ENCODE results near the gene XCL1. TPM values are rescaled to one million over a fixed set of nuclear protein-coding genes. Genes with fewer than 3 reads are reported as not detected.
A peak's percentile ranks its signal among the peaks of the same experiment; 100 is the strongest.

The XCL1 gene
- total and polyA plus RNA-seq, 2 of the 13 experiments (the other 11 are each of a cell fraction or from before 2014, with no cell fraction given) = 2.5 to 7.6 TPM

GRCh38 chr1:168551688-168552087 is 24.7 kb upstream of the XCL1 start:
- Histone ChIP-seq H2AFZ (ENCODE audit: low read length) (no peak overlapping the region), H3K4me2 (ENCODE audit: low read depth, low read length) (peak overlapping the region; percentile 36; the same call in 1 of the 2 replicates), H4K20me1 (ENCODE audit: insufficient read depth, low read length) (no peaks in the 10 kb centered on the region), H3K79me2 (ENCODE audit: insufficient read depth, low read length) (peaks cover 2% of the 10 kb centered on the region), H3K4me1 (ENCODE audit: insufficient read depth, low read length) (peaks cover 62% of the 10 kb centered on the region), H3K9ac (ENCODE audit: insufficient read depth, low read depth, low read length) (no peak overlapping the region), H3K27ac (ENCODE audit: extremely low read length, insufficient read depth, low read length) (peak overlapping the region; percentile 51), H3K4me3 (replicated peaks in 1 of 3; ENCODE audit: insufficient read depth in 1 of 3, low read depth in 2 of 3, low read length in 3 of 3) (no peak overlapping the region; a peak in 1 of 6 replicates), H3K27me3 (ENCODE audit: control insufficient read depth in 1 of 2, insufficient read depth in 2 of 2, low read length in 2 of 2) (no peaks in the 10 kb centered on the region), H3K36me3 (replicated peaks in 1 of 2; ENCODE audit: control insufficient read depth in 1 of 2, insufficient read depth in 2 of 2, low read length in 2 of 2) (no peaks in the 10 kb centered on the region), H3K9me3 (ENCODE audit: low read length) (no peaks in the 10 kb centered on the region)
- 2% methylated on average over 4 of the region's 4 CpGs for WGBS (ENCODE audit: low lambda C conversion rate)
- ATAC-seq (peak; percentile 73), FAIRE-seq (peak; percentile 28), DNase-seq (ENCODE audit: low spot score) (peak; percentile 81)
- CTCF ChIA-PET (ENCODE audit: low intra/inter-chr PET ratio, low total read pairs) = no interaction called here
- in situ Hi-C loops (cut with HindIII; ENCODE audit: extremely low pct_ligation_motif_present, low pct_unique_long_range_greater_than_20kb) = no loop called here
- no TSS peak for BruUV-seq (replicated peaks)
- intact Hi-C loops (cut with micrococcal nuclease; ENCODE audit: unreplicated experiment) = no loop called here
- POLR2A ChIA-PET = interaction anchor here (1.0 kb wide), 1 partner anchor 554 kb away, joined by 3 read pairs; the partner anchor contains the start of gene ATP1B1
- TF ChIP-seq PHF5A (CRISPR knock-in tag; IDR thresholded peaks at IDR 0.05; ENCODE audit: low read depth, unreplicated experiment) (no peak), ZNF576 (CRISPR knock-in tag; IDR thresholded peaks at IDR 0.05) (no peak), ZNF737 (CRISPR knock-in tag; IDR thresholded peaks at IDR 0.05; ENCODE audit: borderline replicate concordance) (no peak), NR1H2 (CRISPR knock-in tag; IDR thresholded peaks at IDR 0.05; ENCODE audit: borderline replicate concordance, low read depth) (no peak), MAX (IDR thresholded peaks at IDR 0.05) (no peak), LBX2 (CRISPR knock-in tag; IDR thresholded peaks at IDR 0.05; ENCODE audit: borderline replicate concordance) (no peak), ZNF383 (CRISPR knock-in tag; IDR thresholded peaks at IDR 0.05; ENCODE audit: borderline replicate concordance) (no peak), ZNF607 (CRISPR knock-in tag; IDR thresholded peaks at IDR 0.05; ENCODE audit: borderline replicate concordance) (no peak), ZIK1 (CRISPR knock-in tag; IDR thresholded peaks at IDR 0.05; ENCODE audit: borderline replicate concordance, low read depth) (no peak), ZNF740 (CRISPR knock-in tag; IDR thresholded peaks at IDR 0.05) (no peak), ZBTB14 (CRISPR knock-in tag; IDR thresholded peaks at IDR 0.05) (no peak), NAIF1 (CRISPR knock-in tag; IDR thresholded peaks at IDR 0.05; ENCODE audit: borderline replicate concordance) (no peak), ZNF609 (CRISPR knock-in tag; IDR thresholded peaks at IDR 0.05; ENCODE audit: borderline replicate concordance) (no peak; the same call in 1 of the 2 replicates), ZNF230 (CRISPR knock-in tag; IDR thresholded peaks at IDR 0.05) (no peak)
